ENCODE results near the gene ABR.

The ABR gene

GRCh38 chr17:1025733-1026598 lies 153.8 kb downstream of the ABR start:
- DNase-seq: no peak

GRCh38 chr17:1024076-1024475 lies 155.7 kb downstream of the ABR start:
- no peak for DNase-seq

GRCh38 chr17:1022278-1023024 lies 157.3 kb downstream of the ABR start:
- no peak for DNase-seq

- no peak for DNase-seq
Observed at GRCh38 chr17:1021147-1021546, 158.6 kb downstream of the ABR start.

- no peak for DNase-seq
Observed at GRCh38 chr17:1019451-1019850, 160.3 kb downstream of the ABR start.

- DNase-seq: no peak
Observed at GRCh38 chr17:1018547-1018946, 161.2 kb downstream of the ABR start.

- no peak for DNase-seq
Observed at GRCh38 chr17:1013729-1014090, 166.1 kb downstream of the ABR start.

- DNase-seq: no peak
Observed at GRCh38 chr17:1012823-1013728, 166.7 kb downstream of the ABR start.

- DNase-seq: no peak
Observed at GRCh38 chr17:1011760-1012735, 167.7 kb downstream of the ABR start.

GRCh38 chr17:1011138-1011537 lies 168.6 kb downstream of the ABR start:
- no peak for DNase-seq

GRCh38 chr17:1010586-1010985 lies 169.2 kb downstream of the ABR start:
- no peak for DNase-seq

GRCh38 chr17:1010086-1010450 lies 169.7 kb downstream of the ABR start:
- DNase-seq: no peak

GRCh38 chr17:1009229-1010085 lies 170.3 kb downstream of the ABR start:
- DNase-seq: no peak

- DNase-seq: no peak
Observed at GRCh38 chr17:1008008-1008761, 171.6 kb downstream of the ABR start.

- no peak for DNase-seq
Observed at GRCh38 chr17:1007310-1008007, 172.3 kb downstream of the ABR start.

- no peak for DNase-seq
Observed at GRCh38 chr17:1006054-1006453, 173.7 kb downstream of the ABR start.

- no peak for DNase-seq
Observed at GRCh38 chr17:1005361-1005946, 174.3 kb downstream of the ABR start.

GRCh38 chr17:1004769-1005295 lies 174.9 kb downstream of the ABR start:
- DNase-seq: no peak

Data from effector CD8-positive, alpha-beta T cell (primary cell).